ENCODE results near the gene NRG2. TPM values are rescaled to one million over a fixed set of nuclear protein-coding genes. Genes with fewer than 3 reads are reported as not detected.
A peak's percentile ranks its signal among the peaks of the same experiment; 100 is the strongest.

NRG2 gene
- polyA plus RNA-seq, 1 of the 3 experiments (the other 2 are of a cell fraction): 3.7 TPM

- H3K4me1 ChIP-seq (ENCODE audit: control insufficient read depth in 1 of 2, insufficient read depth in 2 of 2, low read depth in 1 of 2, low read length in 1 of 2): peaks cover 0 to 5% of the 10 kb centered on the region in 2 experiments; a peak in 1 of 4 replicates
- H4K20me1 ChIP-seq (ENCODE audit: insufficient read depth): no peaks in the 10 kb centered on the region
- H3F3A ChIP-seq (replicated peaks; ENCODE audit: insufficient read depth): peaks cover 4% of the 10 kb centered on the region
- ChIA-PET POLR2A (no interaction called here), CTCF (interaction anchor here (0.8 to 5.5 kb wide), 8 partner anchors 11 to 215 kb away, joined by 3 to 66 read pairs (median 5); no protein-coding TSS in a partner anchor)
- no peak overlapping the region; the same call in 1 of the 2 replicates for H3K4me2 ChIP-seq
- no peak for DNase-seq
- H3K27me3 ChIP-seq (ENCODE audit: insufficient read depth): no peaks in the 10 kb centered on the region
- WGBS (ENCODE audit: low lambda C conversion rate): 43% methylated on average over 19 of the region's 43 CpGs
- H3K27ac ChIP-seq (ENCODE audit: low read depth in 2 of 2, low read length in 1 of 2): no peak overlapping the region
- H3K79me2 ChIP-seq (ENCODE audit: insufficient read depth): no peaks in the 10 kb centered on the region
- H3K9me2 ChIP-seq: no peaks in the 10 kb centered on the region
- no peaks in the 10 kb centered on the region for H3K9me3 ChIP-seq
- peak overlapping the region in 1 of 2 experiments; percentile 45; a peak in 2 of 4 replicates for H3K4me3 ChIP-seq (ENCODE audit: low read depth in 2 of 2, low read length in 1 of 2)
- TF ChIP-seq USF2 (IDR thresholded peaks at IDR 0.05; ENCODE audit: borderline replicate concordance, low read depth, low read length) (no peak), NRF1 (IDR thresholded peaks at IDR 0.05; ENCODE audit: low read depth, low read length) (no peak), GATA2 (CRISPR knock-in tag; IDR thresholded peaks at IDR 0.05) (no peak), TCF12 (IDR thresholded peaks at IDR 0.05) (no peak), JUND (IDR thresholded peaks at IDR 0.05) (no peak), MEF2A (IDR thresholded peaks at IDR 0.05; ENCODE audit: borderline replicate concordance, low read depth) (no peak), SIN3A (IDR thresholded peaks at IDR 0.05; ENCODE audit: borderline replicate concordance, low read depth, low read length) (no peak), SMC3 (IDR thresholded peaks at IDR 0.05; ENCODE audit: low read depth, low read length) (no peak), EZH2phosphoT487 (IDR thresholded peaks at IDR 0.05; ENCODE audit: borderline replicate concordance, low read depth) (no peak), YY1 (IDR thresholded peaks at IDR 0.05; ENCODE audit: low read depth) (no peak), RCOR1 (IDR thresholded peaks at IDR 0.05; ENCODE audit: low read length) (no peak), NFIC (IDR thresholded peaks at IDR 0.05; ENCODE audit: borderline replicate concordance) (no peak)
- TF ChIP-seq, protein P1, sequence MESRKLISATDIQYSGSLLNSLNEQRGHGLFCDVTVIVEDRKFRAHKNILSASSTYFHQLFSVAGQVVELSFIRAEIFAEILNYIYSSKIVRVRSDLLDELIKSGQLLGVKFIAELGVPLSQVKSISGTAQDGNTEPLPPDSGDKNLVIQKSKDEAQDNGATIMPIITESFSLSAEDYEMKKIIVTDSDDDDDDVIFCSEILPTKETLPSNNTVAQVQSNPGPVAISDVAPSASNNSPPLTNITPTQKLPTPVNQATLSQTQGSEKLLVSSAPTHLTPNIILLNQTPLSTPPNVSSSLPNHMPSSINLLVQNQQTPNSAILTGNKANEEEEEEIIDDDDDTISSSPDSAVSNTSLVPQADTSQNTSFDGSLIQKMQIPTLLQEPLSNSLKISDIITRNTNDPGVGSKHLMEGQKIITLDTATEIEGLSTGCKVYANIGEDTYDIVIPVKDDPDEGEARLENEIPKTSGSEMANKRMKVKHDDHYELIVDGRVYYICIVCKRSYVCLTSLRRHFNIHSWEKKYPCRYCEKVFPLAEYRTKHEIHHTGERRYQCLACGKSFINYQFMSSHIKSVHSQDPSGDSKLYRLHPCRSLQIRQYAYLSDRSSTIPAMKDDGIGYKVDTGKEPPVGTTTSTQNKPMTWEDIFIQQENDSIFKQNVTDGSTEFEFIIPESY (IDR thresholded peaks at IDR 0.05; ENCODE audit: borderline replicate concordance, low read depth): no peak
- no peak overlapping the region for H3K9ac ChIP-seq
- no peak overlapping the region for H2AFZ ChIP-seq (ENCODE audit: low read depth)
- no peaks in the 10 kb centered on the region for H3K36me3 ChIP-seq (replicated peaks in 1 of 2; ENCODE audit: control insufficient read depth in 1 of 2, insufficient read depth in 2 of 2, low read length in 1 of 2)
These were observed 194.5 kb downstream of the NRG2 start for GRCh38 chr5:139848508-139849100.

- Histone ChIP-seq H3K9me2 (no peaks in the 10 kb centered on the region), H3K27me3 (ENCODE audit: insufficient read depth) (no peaks in the 10 kb centered on the region), H3K9ac (no peak overlapping the region), H4K20me1 (ENCODE audit: insufficient read depth) (no peaks in the 10 kb centered on the region), H3K4me1 (ENCODE audit: control insufficient read depth in 1 of 2, insufficient read depth in 2 of 2, low read depth in 1 of 2, low read length in 1 of 2) (peaks cover 0 to 3% of the 10 kb centered on the region in 2 experiments; a peak in 1 of 4 replicates), H3K4me3 (ENCODE audit: low read depth in 2 of 2, low read length in 1 of 2) (peak overlapping the region in 1 of 2 experiments; percentile 45; a peak in 2 of 4 replicates), H3K9me3 (no peaks in the 10 kb centered on the region), H3K36me3 (replicated peaks in 1 of 2; ENCODE audit: control insufficient read depth in 1 of 2, insufficient read depth in 2 of 2, low read length in 1 of 2) (no peaks in the 10 kb centered on the region), H3K27ac (ENCODE audit: low read depth in 2 of 2, low read length in 1 of 2) (no peak overlapping the region), H3F3A (replicated peaks; ENCODE audit: insufficient read depth) (peaks cover 4% of the 10 kb centered on the region), H3K4me2 (peak overlapping the region; percentile 63; the same call in 1 of the 2 replicates), H3K79me2 (ENCODE audit: insufficient read depth) (no peaks in the 10 kb centered on the region), H2AFZ (ENCODE audit: low read depth) (no peak overlapping the region)
- 7% methylated on average over 17 of the region's 107 CpGs for WGBS (ENCODE audit: low lambda C conversion rate)
- DNase-seq: peak; percentile 95
- TF ChIP-seq EZH2phosphoT487 (IDR thresholded peaks at IDR 0.05; ENCODE audit: borderline replicate concordance, low read depth) (no peak), CHD2 (IDR thresholded peaks at IDR 0.05; ENCODE audit: low read length, partially characterized antibody) (no peak)
- TF ChIP-seq, protein P2, sequence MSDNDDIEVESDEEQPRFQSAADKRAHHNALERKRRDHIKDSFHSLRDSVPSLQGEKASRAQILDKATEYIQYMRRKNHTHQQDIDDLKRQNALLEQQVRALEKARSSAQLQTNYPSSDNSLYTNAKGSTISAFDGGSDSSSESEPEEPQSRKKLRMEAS (IDR thresholded peaks at IDR 0.05; ENCODE audit: low read depth): peak; percentile 27; the same call in 1 of the 2 replicates
- ChIA-PET CTCF (interaction anchor here (0.6 to 7.1 kb wide), 12 partner anchors 11 to 214 kb away, joined by 3 to 92 read pairs (median 5); no protein-coding TSS in a partner anchor), POLR2A (interaction anchor here (0.9 kb wide), 1 partner anchor 45 kb away, joined by 3 read pairs; no protein-coding TSS in a partner anchor)
These were observed 195.2 kb downstream of the NRG2 start for GRCh38 chr5:139847790-139848507.
